ENCODE results near the gene MMP24.
"Not testable (repeated sequence)": the region's sequence is repeated elsewhere in the genome, so short reads cannot be mapped to it uniquely, and the experiment has no call there.

The MMP24 gene

DNA sequence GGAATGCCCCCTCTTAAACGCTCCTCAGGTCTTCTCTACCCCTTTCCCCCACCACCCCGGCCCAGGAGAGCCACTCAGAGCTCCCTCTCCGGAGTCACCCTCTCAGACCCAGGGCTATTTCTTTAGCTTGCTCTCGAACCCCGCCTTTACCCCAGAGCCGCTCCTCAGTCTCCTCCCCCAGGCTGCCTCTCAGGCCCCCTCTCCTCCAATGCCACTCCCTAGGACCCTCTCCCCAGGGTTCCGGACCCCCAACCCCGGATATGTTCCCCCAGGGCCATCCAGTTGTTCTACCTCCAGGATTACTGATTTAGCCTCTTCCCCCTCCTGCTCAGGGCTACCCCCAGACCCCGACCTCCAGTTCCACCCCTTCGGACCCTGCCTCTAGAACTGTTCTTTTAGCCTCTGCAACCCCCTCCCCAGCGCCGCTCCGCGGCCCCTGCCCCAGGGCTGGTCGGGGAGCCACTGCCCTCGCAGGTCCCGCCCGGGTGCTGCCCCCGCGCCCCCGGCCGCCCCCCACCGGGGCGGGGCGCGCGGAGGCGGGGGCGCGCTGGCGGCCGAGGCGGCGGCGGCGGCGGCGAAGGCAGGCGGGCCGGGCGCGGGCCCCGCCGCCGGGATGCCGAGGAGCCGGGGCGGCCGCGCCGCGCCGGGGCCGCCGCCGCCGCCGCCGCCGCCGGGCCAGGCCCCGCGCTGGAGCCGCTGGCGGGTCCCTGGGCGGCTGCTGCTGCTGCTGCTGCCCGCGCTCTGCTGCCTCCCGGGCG lies at the start of gene MMP24:
Gene MMP24, plus strand, starts transcription at position 565 of the 758 bp plus-strand sequence. Its CDS starts 49 bp downstream, at position 614.
- DNase-seq (ENCODE audit: low read depth in 2 of 2, low spot score in 1 of 2): no peak

DNA sequence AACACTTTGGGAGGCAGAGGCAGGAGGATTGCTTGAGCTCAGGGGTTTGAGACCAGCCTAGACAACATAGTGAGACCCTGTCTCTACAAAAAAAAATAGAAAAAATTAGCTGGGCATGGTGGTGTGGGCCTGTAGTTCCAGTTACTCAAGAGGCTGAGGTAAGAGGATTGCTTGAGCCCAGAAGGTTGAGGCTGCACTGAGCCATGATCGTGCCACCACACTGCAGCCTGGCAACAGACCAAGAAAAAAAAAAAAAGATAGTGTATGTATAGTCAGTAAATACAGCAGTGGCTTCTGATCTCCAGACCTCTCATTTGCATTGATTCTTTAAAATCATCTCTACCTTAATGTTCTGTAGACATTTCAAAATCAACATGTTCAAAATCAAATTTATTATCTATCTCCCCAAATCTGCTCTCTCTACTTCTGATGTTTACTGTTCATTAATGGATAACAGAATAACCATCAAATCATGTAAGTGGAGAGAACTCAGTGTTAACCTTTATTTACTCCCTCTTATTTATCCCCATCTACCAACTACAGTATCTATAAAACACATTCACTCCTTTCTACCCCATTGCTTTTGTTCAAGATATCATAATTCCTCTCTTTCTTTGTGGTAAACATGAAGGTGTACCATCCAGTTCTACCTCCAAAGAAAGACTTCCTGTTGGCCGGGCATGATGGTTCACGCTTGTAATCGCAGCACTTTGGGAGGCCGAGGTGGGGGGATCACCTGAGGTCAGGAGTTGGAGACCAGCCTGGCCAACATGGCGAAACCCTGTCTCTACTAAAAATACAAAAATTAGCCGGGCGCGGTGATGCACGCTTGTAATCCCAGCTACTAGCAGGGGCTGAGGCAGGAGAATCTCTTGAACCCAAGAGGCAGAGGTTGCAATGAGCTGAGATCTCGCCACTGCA lies 46.9 kb upstream of the MMP24 start:
- no peak for DNase-seq (ENCODE audit: low read depth in 2 of 2, low spot score in 1 of 2)

DNA sequence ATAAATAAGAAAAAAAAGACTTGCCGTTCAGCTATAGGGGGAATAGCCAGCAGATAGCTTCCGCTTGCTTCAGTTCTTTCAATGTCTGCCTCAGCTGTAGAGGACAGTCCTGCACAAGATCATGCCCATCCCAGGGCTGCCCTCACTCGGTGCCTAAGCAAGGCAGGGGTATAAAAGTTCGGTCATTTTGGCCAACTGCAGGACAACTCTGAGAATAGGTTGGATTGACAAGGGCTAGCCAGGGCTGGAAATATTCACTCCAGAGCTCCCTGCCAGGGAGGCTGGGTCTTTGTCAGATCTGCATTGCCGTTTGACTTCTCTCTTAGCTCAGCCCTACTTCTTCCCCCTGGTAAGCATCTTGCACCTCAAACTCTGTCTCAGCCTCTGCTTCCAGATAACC lies 46.2 kb upstream of the MMP24 start:
- no peak for DNase-seq (ENCODE audit: low read depth in 2 of 2, low spot score in 1 of 2)

DNA sequence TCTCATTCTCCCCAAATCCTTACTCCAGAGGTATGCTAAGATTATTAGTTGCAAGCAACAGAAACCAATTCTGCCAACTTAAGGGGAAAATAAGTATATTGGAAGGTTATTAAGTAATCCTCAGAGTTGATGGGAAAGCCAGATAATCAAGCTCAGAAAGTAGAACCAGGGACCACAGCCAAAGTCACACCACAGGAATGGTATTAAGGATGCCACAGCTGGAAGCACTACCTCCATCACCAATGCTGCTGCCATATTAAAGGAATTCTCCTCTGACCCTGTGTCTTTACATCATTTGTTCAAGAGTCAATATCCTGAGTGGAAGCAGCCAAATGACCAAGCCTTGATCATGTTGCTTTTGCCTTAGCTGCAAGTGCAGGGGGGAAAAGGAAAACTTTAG lies 44.8 kb upstream of the MMP24 start:
- DNase-seq (ENCODE audit: low read depth in 2 of 2, low spot score in 1 of 2): no peak

DNA sequence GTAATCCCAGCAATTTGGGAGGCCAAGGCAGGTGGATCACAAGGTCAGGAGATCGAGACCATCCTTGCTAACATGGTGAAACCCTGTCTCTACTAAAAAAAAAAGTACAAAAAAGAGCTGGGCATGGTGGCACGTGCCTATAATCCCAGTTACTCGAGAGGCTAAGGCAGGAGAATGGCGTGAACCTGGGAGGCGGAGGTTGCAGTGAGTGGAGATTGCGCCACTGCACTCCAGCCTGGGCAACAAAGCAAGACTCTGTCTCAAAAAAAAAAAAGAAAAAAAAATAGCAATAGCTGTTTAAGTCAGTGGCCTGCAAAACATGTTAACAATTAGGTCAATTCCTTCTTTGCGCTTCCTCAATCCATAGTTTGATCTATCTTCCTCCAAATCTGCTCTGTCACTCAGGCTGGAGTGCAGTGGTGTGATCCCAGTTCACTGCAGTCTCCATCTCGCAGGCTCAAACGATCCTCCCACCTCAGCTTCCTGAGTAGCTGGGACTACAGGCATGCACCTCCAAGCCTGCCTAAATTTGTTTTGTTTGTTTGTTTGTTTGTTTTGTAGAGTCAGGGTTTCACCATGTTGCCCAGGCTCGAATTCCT lies 39.7 kb upstream of the MMP24 start:
- DNase-seq (ENCODE audit: low read depth in 2 of 2, low spot score in 1 of 2): not testable (repeated sequence)

DNA sequence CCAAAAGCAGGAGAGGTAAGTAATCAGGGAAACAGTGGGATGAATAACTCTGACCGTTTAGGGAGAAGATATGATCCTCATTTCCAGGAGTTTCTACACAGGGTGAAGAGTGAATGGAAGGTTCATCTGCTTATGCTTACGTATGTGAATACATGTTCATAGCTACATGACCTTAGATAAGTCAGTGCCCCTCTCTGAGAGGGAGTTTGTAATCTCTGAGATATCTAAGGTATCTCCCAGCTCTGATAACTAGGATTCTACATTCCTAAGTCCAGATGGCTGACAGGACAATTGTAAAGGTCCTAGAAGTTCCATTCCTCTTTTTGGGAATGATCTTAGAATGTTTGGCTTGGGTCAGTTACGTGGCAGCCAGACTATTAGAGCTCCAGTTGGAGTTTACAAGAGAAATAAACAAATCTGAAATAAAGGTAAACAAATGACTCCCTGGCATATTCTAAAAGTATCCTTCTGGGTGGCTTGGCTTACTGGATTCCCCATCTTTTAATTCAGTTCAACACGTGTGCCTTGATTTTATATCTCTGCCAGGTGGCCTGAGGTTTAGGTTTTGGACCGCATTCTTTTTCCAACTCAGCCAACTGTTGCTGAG lies 38.8 kb upstream of the MMP24 start:
- DNase-seq (ENCODE audit: low read depth in 2 of 2, low spot score in 1 of 2): no peak

DNA sequence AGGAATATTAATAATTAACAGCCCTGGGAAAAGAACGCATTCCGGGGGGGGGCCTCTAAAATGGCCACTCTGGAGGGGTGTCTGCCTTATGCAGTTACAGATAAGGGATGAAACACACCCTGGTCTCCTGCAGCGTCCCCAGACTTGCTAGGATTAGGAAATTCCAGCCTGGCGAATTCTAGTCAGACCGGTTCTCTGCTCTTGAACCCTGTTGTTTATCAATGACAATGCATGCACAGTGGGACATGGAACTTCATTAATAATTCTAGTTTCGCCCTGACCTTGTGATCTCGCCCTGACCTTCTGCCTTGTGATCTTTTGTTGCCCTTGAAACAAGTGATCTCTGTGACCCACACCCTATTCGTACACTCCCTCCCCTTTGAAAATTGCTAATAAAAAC lies 37.3 kb upstream of the MMP24 start:
- DNase-seq (ENCODE audit: low read depth in 2 of 2, low spot score in 1 of 2): not testable (repeated sequence)

DNA sequence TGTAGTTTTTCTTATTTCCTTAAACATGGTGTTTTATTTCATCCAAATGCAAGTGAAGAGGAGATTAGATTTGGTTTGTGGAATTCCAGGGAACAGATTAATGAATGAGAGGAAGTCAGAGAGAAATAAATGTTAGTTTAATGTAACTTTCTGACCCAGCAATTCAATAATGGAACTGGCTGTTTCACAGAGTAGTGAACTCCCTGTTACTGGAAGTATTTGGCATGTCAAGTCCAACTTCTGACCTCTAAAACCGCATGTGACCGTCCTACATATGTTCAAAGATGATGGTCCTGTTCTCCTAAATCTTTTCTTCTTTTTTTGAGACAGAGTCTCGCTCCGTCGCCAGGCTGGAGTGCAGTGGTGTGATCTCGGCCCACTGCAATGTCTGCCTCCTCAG lies 35.9 kb upstream of the MMP24 start:
- no peak for DNase-seq (ENCODE audit: low read depth in 2 of 2, low spot score in 1 of 2)

DNA sequence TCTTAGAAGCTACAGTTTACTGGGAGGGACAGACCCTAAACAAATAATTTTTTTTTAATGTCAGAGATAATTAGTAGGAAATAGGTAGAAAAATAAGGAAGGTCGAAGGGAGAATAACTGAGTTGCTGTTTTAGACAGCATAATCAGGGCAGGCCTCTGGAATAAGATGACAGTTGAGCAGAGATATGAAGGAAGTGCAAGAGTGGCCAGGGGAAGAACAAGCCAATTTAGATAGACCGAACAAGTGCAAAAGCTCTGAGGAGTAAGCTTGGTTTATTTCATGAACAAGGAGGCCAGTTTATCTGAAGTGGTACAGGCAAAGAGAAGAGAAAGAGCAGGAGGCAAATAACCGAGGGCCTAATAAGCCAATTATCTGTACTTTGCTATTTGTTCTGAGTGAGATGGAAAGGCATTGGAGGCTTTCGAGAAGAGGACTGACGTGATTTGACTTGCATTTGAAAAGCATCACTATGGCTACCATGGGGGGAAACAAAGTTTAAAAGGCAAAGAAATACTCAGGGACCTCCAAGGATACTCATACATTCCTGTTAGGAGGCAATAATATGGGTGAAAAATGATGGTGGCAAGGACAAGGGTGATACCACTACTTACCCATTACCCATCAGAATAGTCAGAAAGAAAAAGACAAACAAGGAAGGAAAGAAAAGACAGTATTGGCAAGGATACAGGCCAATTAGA lies 34.9 kb upstream of the MMP24 start:
- no peak for DNase-seq (ENCODE audit: low read depth in 2 of 2, low spot score in 1 of 2)

DNA sequence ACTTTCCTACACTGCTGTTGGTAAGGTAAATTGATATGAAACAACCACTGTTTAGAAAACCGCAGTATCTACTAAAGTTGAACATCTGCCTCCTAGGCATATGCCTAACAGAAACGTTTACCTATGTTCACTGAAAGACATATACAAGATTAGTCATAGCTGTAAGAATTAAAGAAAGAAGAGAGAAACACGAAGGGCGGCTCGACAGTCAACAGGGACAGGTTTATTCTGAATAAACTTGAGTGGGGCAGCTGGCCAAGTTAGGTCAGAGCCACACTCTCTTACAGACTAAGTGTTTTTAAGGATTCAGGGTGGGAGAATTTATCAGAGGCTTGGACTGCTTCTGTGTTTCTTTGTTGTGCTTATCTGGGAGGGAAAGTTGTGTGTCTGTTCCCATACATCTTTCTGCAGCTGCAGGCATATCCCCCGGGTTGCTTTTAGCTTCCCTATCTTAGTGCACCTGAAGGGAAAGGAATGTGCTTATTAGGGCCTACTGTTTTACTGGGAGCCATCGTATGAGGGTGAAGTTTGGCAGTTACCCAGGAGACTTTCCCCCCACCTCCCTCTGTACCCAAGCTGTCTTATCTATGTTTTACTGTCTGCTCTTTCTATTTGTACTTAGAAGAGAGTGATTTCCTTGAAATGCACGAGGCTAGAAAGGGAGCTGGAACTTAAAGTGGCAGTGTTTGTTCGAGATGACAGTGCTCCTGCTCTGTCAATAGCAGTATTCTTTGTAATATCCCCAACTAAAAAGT lies 34.2 kb upstream of the MMP24 start:
- DNase-seq (ENCODE audit: low read depth in 2 of 2, low spot score in 1 of 2): no peak

DNA sequence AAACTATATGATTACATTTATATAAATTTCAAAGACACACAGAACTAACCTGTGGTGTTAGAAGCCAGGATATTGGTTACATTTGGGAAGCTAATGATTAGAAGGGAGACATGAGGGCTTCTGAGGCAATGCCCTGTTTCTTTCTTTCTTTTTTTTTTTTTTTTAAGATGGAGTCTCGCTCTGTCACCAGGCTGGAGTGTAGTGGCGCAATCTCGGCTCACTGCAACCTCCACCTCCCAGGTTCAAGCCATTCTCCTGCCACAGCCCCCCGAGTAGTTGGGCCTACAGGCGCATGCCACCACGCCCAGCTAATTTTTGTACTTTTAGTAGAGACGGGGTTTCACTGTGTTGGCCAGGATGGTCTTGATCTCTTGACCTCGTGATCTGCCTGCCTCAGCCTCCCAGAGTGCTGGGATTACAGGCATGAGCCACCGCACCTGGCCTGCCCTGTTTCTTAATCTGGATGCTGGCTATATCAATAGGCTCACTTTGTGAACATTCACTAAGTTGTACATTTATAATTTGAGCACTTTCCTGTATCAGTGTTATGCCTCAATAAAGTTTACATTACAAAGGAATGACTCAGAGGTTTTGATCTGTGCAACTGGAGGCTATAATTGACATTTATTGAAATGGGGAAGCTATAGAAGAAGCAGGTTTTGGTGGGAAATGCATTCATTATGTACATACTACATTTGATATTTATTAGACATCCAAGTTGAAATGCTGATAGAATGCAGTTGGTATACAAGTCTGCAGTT lies 33.3 kb upstream of the MMP24 start:
- not testable (repeated sequence) for DNase-seq (ENCODE audit: low read depth in 2 of 2, low spot score in 1 of 2)

DNA sequence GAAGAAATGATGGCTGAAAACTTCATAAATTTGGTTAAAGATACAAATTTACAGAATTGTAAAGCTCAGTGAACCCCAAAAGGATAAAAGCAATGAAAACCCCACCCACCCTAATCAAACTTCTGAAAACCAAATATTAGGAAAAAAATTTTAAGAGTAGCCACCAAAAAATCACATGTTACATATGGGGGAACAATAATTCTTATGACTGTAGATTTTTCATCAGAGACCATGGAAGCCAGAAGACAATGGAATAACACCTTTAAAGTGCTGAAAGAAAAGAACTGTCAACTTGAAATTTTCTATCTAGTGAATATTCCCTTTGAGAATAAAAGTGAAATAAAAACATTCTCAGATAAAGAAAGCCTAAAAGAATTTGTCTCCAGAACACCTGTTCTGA lies 30.2 kb upstream of the MMP24 start:
- no peak for DNase-seq (ENCODE audit: low read depth in 2 of 2, low spot score in 1 of 2)

DNA sequence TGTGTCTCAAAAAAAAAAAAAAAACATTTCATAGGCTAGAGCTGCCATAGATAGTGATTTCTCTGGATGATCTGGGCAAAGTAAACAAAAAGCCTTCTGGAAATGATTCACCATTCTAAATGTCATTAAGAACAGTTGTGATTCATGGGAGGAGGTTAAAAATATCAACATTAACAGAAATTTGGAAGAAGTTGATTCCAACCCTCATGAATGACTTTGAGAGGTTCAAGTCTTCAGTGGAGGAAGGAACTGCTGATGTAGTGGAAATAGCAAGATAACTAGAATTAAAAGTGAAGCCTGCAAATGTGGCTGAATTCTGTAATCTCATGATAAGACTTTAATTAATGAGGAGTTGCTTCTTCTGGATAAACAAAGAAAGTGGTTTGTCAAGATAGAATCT lies 26.8 kb upstream of the MMP24 start:
- DNase-seq (ENCODE audit: low read depth in 2 of 2, low spot score in 1 of 2): no peak

DNA sequence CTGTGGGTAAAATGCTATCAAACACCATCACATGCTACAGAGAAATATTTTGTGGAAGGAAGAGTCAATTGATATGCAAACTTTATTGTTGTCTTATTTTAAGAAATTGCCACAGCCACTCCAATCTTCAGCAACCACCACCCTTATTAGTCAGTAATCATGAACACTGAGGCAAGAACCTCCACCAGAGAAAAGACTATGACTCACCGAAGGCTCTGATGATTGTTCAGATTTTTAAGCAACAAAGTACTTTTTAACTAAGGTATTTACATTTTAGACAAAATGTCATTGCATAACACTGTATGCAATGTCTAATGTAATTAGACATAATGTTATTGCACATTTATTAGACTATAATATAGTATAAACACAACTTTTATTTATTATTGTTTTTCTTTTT lies 26.2 kb upstream of the MMP24 start:
- DNase-seq (ENCODE audit: low read depth in 2 of 2, low spot score in 1 of 2): no peak

DNA sequence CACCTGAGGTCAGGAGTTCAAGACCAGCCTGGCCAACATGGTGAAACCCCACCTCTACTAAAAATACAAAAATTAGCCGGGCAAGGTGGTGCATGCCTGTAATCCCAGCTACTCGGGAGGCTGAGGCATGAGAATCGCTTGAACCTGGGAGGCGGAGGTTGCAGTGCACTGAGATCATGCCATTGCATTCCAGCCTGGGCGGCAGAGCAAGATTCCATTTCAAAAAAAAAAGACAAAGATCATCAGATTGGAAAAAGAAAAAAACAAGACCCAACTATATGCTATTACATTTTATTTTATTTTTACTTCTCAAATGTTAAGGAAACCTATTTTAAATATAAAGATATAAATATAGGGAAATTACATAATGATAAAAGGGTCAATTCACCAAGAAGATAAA lies 25.0 kb upstream of the MMP24 start:
- DNase-seq (ENCODE audit: low read depth in 2 of 2, low spot score in 1 of 2): not testable (repeated sequence)

DNA sequence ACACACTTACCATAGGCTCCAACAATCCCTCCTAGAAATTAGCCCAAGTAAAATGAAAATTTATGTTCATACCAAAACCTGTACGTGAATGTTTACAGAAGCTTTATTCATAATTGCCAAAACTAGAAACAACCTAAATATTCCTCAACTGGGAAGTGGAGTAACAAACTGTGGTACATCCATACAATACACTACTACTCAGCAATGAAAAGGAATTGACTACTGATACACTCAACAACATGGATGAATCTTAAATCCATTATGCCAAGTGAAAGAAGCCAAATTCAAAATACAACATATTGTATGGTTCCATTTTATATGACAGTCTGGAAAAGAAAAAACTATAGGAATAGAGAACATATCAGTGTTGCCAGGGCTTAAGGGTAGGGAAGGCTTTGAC lies 19.7 kb upstream of the MMP24 start:
- no peak for DNase-seq (ENCODE audit: low read depth in 2 of 2, low spot score in 1 of 2)

DNA sequence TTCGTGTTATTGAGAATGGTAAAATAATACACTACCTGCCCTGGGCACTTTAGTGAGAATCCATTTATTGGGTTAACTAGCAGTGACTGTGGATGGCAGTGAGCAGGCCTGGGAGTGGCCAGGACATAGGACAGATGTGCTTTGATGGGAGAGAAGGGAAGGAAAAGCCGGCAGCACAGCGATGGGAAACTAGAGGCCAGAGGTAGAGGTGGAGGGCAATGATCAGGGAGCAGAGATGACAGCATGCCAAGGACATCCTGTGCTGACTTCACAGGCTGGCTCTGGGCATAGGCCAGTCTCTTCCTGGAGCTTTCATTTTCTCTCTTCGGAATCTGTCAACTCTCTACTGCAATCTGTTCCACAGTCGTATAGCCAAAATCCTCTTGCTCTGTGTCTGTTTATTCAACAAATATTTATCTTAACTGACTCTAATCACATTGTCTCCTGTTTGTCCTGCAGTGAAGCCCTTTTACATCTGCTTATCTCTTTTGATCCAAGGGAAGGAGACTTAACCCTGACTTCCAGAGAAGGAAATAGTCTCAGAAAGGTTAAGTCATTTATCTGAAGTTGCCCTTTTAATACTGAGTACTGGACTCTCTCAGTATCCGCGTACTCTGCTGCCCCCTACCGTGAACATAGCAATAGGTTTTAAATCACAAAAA lies 18.4 kb upstream of the MMP24 start:
- peak; percentile 52 to 72 for DNase-seq (ENCODE audit: low read depth in 2 of 2, low spot score in 1 of 2)

DNA sequence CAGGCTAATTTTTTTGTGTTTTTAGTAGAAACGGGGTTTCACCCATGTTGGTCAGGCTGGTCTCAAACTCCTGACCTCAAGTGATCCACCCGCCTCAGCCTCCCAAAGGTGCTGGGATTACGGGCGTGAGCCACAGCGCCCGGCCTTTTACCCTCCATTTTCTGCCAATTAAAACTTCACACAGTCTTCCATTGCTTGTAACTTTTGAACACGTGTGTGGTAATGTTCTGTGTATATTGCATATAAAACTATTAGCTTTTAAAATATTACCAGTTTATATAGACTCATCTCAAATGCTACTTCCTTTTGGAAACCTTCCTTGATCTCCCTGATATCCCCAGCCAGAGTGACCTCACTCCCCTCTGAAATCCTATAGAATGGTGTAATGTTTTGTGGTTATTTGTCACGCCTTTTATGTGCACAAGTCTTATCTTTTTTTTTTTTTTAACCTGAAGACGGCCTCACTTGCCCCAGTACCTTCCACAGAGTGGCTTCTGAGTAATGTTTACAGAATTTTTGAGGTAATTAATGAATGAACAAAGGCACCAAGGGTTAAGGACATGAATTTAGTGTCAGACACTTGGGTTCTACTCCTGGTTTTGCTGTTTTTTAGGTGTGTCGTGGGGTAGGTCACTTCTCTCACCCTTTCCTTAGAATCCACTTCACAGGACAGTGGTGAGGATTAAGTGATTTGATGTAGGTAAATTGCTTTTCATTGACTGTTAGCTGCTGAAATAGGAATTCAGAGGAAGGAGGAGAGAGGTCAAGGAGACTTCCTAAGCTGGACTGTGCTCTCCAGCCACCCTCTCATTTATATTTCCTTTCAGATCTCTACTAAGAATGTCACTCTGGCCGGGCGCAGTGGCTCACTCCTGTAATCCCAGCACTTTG lies 11.2 kb upstream of the MMP24 start:
- no peak for DNase-seq (ENCODE audit: low read depth in 2 of 2, low spot score in 1 of 2)
